SHP77 (cell line): ENCODE data around the gene ENDOV.
A peak's percentile ranks its signal among the peaks of the same experiment; 100 is the strongest.

ENCODE experiments used
- DNase-seq, 2 experiments: peaks; one replicate each; lab custom pipeline; 2025; lab: John Stamatoyannopoulos, UW

Gene ENDOV

GRCh38 chr17:80414803-80415625 lies at the start of gene ENDOV:
TSS of gene ENDOV (plus strand) at chr17:80415167. CDS start at chr17:80415195, 28 bp downstream.
- peak; percentile 93 to 97 for DNase-seq

- DNase-seq = no peak
Observed at GRCh38 chr17:80365983-80366382, 49.0 kb upstream of the ENDOV start.

GRCh38 chr17:80367503-80367902 lies 47.5 kb upstream of the ENDOV start:
- no peak for DNase-seq

GRCh38 chr17:80371196-80371595 lies 43.8 kb upstream of the ENDOV start:
- no peak for DNase-seq

GRCh38 chr17:80372456-80372855 lies 42.5 kb upstream of the ENDOV start:
- DNase-seq = no peak

GRCh38 chr17:80372922-80373570 lies 41.9 kb upstream of the ENDOV start:
- no peak for DNase-seq

GRCh38 chr17:80374039-80374731 lies 40.8 kb upstream of the ENDOV start:
- no peak for DNase-seq

GRCh38 chr17:80374732-80375585 lies 40.0 kb upstream of the ENDOV start:
- no peak for DNase-seq

- no peak for DNase-seq
Observed at GRCh38 chr17:80376531-80376930, 38.4 kb upstream of the ENDOV start.

GRCh38 chr17:80377798-80378197 lies 37.2 kb upstream of the ENDOV start:
- DNase-seq = no peak

- DNase-seq = no peak
Observed at GRCh38 chr17:80379348-80379747, 35.6 kb upstream of the ENDOV start.

GRCh38 chr17:80380068-80380467 lies 34.9 kb upstream of the ENDOV start:
- DNase-seq = no peak

GRCh38 chr17:80380555-80381002 lies 34.4 kb upstream of the ENDOV start:
- DNase-seq = no peak

GRCh38 chr17:80381416-80381923 lies 33.5 kb upstream of the ENDOV start:
- DNase-seq = no peak

- no peak for DNase-seq
Observed at GRCh38 chr17:80382446-80382845, 32.5 kb upstream of the ENDOV start.

GRCh38 chr17:80382956-80383355 lies 32.0 kb upstream of the ENDOV start:
- no peak for DNase-seq

GRCh38 chr17:80384078-80384960 lies 30.6 kb upstream of the ENDOV start:
- DNase-seq = no peak

GRCh38 chr17:80385046-80385445 lies 29.9 kb upstream of the ENDOV start:
- DNase-seq = no peak

- DNase-seq = no peak
Observed at GRCh38 chr17:80386341-80386740, 28.6 kb upstream of the ENDOV start.

GRCh38 chr17:80387071-80387470 lies 27.9 kb upstream of the ENDOV start:
- no peak for DNase-seq

- DNase-seq = no peak
Observed at GRCh38 chr17:80388175-80388574, 26.8 kb upstream of the ENDOV start.
